GM19035 (cell line): ENCODE results near the gene NACC1.

Experiments used
- ATAC-seq: cut with Tn5 transposase; IDR thresholded peaks from one replicate; pipeline ENCODE4 v1.9.1; 2021; ENCODE audit not compliant: unreplicated experiment

Gene NACC1

DNA sequence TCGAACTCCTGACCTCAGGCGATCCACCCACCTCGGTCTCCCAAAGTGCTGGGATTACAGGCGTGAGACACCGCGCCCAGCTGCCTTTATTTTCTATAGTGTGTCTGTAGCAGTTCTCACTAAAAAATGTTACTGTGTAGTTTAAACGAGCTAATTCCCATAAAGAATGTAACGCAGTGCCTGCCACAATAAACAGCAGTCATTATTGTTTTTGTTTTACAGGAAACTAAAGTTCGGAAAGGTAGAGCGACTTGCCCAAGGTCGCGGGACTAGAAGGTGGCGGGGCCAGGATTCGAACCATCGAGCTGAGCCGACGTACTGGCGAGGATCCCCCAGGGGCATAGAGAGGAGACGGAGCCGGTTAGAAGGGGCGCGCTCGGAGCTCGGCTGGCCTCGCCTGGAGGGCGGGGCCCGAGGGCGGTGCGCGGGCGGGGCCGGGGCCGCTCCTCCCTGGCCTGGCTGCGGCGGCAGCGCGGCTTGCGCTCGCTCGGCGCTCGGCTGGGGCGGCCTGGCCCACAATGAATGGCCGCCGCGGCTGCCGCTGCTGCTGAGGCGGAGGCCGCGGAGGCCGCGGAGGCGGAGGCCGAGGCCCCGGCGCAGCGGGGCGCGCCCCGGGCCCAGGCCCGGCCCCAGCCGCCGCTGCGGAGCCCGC, at the start of gene NACC1:
TSS of gene NACC1 (plus strand) at position 493 of the 652 bp plus-strand sequence. CDS start 16,944 bp downstream, outside the sequence.
- ATAC-seq: peak; percentile 51

- no peak for ATAC-seq
Observed at GRCh38 chr19:13069415-13070359, 48.4 kb upstream of the NACC1 start.

DNA sequence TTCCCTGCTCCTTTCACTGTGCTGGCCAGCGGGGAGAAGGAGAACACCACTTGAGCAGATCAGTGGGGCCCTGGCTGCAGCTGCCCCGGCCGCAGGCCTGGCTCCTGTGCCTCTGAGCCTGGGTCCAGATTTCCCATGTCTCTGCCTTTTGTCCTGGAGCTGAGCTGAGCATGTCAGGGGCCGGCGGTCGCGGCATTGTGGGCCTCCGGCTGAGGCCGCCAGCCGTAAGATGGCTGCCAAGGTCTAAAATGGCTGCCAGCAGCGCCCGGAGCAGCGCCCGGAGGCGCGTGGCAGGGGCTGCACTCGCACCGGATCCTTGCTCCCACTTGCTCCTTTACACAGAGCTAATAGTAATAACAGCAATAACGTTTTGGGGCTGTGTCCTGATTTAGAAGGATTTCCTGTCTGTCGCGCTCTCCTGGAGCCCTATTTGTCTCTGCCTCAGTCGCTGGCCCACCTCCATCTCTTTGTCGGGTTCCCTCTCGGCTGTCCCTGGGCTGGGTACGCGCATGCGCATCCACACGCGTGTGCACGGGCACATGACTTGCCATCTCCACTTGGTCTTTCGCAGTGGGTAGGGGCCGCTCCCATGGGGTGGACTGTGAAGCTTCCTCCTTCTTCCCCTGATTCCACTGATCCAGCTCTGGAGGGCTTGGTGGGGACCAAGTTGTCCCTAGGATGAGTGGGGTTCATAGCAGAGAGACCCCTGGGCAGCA, 47.5 kb upstream of the NACC1 start:
- ATAC-seq: no peak

DNA sequence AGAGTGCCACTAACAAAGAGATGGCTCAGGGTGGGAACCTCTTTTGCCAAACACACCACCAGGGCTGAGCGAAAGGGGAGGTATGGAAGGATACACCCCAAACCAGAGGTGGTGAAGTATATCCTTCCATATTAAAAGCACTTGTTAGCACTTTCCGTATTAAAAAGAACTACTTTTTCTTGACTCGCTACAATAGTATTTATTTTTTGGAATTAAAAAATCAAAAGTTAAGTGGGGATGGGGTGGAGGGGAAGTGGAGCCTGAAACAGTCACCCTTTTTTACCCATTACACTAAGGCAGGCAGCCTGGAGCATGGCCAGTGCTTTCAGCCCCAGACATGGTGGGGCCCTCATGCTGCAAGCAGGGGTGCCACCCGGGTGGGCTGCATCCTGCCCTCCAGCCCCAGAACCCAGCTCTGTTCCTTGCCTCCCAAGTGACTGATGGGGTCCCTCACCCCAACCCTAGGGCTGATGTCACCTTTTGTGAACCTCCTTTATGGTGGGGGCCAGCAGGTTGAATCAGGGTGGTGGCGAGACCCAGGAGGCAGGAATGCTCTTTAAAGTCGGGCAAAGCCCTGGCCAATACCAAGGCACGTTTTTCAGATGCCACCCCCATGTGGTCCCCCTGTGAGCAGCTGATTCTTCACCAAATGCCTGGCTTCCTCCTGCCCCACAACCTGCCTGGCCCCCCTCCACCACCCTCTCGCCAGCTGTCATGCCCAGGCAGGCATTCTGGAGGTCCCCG, 46.4 kb upstream of the NACC1 start:
- ATAC-seq: no peak

- no peak for ATAC-seq
Observed at GRCh38 chr19:13072188-13072908, 45.7 kb upstream of the NACC1 start.

- ATAC-seq: no peak
Observed at GRCh38 chr19:13073263-13073662, 44.8 kb upstream of the NACC1 start.

DNA sequence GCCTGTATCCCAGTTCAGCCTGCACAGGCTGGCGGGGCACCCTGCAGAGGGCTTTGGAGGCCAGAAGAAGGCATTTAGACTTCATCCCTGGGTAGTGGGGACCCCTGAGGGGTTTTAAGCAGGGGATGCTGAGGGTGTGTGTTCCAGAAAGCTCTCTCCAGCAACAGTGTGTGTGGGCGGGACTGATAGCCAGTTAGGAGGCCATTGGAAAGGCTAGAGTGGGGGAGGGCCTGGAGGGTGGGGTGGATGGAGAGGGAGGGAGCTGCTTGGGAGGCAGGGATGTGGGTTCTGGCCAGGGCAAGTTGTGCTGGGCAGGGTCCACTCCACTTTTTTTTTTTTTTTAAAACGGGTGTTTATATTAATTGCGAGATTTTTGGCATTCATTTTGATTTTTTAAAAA, 43.7 kb upstream of the NACC1 start:
- ATAC-seq: no peak

DNA sequence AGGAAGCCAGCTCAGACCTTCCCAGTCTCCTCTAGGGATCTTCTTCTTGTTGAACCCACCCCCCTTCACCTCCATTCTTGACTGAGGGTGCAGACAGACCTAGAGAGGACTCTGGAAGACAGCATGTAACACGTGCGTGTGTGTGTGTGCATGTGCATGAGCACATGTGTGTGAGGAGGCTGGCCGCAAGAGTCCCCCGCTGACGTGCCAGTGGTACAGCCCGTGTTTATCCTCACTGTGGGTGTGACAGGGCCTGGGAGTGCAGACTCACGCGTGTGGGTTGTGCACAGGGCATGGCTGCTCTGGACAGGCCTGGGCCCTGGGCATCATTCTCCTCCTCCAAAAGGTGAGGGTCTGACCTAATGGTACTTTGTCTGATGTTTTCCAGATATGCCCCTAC, 41.7 kb upstream of the NACC1 start:
- no peak for ATAC-seq

DNA sequence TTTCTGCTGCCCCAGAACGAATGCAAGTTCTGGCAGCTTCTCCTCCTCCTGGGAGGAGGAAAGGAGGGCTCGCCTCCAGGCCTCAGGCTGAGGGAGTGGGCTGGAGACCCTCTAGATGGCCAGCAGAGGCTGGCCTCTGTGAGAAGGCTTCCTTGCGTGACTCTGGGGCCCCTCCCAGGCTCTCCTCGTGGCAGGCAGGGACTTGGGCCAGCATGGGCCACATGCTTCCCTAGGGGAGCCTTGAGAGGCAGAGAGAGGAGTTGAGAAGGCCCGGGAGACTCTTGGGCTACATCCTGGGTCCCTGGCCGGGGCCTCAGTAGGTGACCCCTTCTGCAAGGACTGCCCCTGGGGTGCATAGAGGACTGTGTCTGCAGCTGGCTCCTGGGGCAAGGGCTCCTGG, 41.3 kb upstream of the NACC1 start:
- no peak for ATAC-seq

DNA sequence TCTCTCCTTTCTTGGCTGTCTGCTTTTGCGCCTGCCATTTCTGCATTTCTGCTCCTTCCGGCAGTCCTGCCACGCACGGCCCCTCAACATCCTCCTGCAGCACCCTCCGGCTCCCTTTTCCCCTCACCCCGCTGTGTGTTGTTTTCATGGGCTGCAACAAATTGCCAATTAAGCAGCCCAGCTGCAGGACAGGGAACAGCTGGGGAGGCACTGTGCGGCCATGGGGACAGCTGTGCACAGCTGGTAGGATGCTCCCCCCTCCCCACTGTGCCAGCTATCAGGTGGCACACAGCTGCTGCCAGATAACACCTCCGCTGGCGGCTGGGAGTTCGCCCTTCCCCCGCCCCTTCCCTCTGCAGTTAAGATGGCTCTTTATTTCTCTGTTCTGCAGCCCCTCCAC, 40.8 kb upstream of the NACC1 start:
- no peak for ATAC-seq

DNA sequence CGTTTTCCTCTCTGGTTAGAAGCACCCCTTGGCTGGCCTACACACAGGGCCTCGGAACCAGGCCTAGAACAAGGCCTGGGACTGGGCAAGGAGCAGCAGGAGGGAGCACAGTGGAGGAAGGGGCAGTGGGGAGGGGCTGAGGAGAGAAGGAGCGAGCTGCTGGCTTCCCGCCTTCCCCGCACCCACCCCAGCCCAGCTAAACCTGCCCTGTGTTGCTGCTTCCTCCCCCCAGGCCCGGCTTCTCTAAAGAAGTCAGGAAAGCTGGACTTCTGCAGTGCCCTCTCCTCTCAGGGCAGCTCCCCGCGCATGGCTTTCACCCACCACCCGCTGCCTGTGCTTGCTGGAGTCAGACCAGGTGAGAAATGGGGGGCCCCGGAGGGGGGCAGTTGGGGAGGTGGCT, 39.7 kb upstream of the NACC1 start:
- ATAC-seq: no peak

GRCh38 chr19:13078897-13079541, 39.0 kb upstream of the NACC1 start:
- ATAC-seq: no peak

- ATAC-seq: no peak
Observed at GRCh38 chr19:13079542-13079986, 38.5 kb upstream of the NACC1 start.

- ATAC-seq: no peak
Observed at GRCh38 chr19:13082192-13083007, 35.7 kb upstream of the NACC1 start.

DNA sequence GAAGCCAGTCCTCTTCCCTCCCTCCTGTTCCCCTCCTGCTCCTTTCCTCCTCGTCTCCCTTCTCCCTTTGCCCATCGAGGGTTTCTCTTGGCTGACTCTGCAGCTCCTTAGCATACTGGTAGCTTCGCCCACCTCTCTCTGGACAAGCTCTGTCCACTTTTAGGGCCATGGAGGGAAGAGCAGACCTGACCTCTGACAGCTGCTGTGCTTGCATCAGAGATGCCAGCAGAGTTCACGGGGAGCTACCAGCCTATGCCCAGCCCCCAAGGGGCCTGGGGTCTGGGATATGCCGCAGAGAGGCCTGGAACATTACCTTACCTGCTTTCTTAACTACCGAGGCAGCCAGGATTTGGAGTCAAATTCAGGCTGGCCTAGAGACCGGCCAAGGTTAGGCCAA, 35.1 kb upstream of the NACC1 start:
- no peak for ATAC-seq

GRCh38 chr19:13083627-13084026, 34.4 kb upstream of the NACC1 start:
- ATAC-seq: no peak

- no peak for ATAC-seq
Observed at GRCh38 chr19:13085666-13086065, 32.4 kb upstream of the NACC1 start.

DNA sequence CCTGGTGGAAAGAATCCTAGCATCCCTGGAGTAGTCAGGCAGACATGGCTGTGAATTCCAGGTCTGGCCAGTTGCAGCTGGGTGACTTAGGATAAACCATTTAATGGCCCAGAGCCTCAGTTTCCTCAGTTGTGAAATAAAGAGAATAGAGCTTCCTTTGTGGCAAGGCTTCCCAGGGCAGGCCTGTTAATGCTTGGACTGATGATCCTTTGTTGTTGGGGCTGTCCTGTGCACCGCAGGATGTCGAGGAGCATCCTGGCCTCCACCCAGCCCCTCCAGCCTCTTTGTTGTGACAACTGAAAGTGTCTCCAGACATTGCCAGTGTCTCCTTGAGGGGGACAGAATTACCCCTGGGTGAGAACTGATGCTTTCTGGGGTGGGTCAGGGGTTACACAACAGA, 31.7 kb upstream of the NACC1 start:
- no peak for ATAC-seq

DNA sequence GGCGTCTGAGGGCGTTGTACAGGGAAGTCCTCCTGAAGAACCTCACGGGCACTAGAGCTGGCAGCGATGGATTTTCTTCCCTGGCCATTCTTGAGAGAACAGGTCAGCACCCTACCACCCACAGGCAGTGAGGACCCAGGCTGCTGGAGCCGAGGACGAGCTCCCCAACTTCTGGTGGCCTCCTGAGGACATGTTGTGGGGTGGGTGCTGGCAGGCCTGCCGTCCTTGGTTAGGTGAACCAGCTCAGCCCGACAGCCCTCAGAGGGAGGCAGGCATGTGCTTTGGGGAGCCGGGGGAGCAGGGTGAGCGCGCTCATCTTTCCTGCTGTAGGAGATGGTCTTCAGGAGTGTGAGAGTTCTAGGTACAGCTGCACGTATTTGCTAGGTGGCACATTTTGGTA, 30.8 kb upstream of the NACC1 start:
- no peak for ATAC-seq
